Measurements from ENCODE around the gene UBA6. TPM values are rescaled to one million over a fixed set of nuclear protein-coding genes. Genes with fewer than 3 reads are reported as not detected.

The UBA6 gene
- polyA plus RNA-seq, 2 of the 4 experiments (the other 2 are of a cell fraction), result 33.9 to 84.6 TPM

GRCh38 chr4:67566335-67566734 is 134.6 kb downstream of the UBA6 start:
- FAIRE-seq (no peak), DNase-seq (ENCODE audit: low read depth in 1 of 2, low spot score in 1 of 2) (no peak), ATAC-seq (no peak)
- H3K4me3 ChIP-seq, result no peak overlapping the region
- H3K4me2 ChIP-seq, result no peak overlapping the region
- TF ChIP-seq ATOH8 (CRISPR knock-in tag; IDR thresholded peaks at IDR 0.05; ENCODE audit: low read depth), result no peak
- WGBS (ENCODE audit: missing lambda C conversion rate), result 71% methylated on average over 3 of the region's 3 CpGs
- POLR2A ChIA-PET, result no interaction called here
- no peak overlapping the region for H3K27ac ChIP-seq
- H3K9me3 ChIP-seq, result no peaks in the 10 kb centered on the region
- CTCF ChIA-PET, result no interaction called here
- no peaks in the 10 kb centered on the region for H3K4me1 ChIP-seq

GRCh38 chr4:67565284-67565683 is 135.7 kb downstream of the UBA6 start:
- CTCF ChIA-PET, result no interaction called here
- no peak overlapping the region for H3K4me2 ChIP-seq

More at GRCh38 chr4:67565284-67565683, 135.7 kb downstream of the UBA6 start:
- POLR2A ChIA-PET, result no interaction called here
- Histone ChIP-seq H3K27ac (no peak overlapping the region), H3K4me3 (no peak overlapping the region), H3K4me1 (no peaks in the 10 kb centered on the region), H3K9me3 (no peaks in the 10 kb centered on the region)
- FAIRE-seq, result no peak
- ATAC-seq, result no peak
- no peak for TF ChIP-seq HES2 (IDR thresholded peaks at IDR 0.05)
- no peak for TF ChIP-seq CEBPB (IDR thresholded peaks at IDR 0.05)
- TF ChIP-seq SREBF2 (IDR thresholded peaks at IDR 0.05), result no peak
- no peak for TF ChIP-seq MYC (IDR thresholded peaks at IDR 0.05; ENCODE audit: borderline replicate concordance, low read length)
- no peak for DNase-seq (ENCODE audit: low read depth in 1 of 2, low spot score in 1 of 2)

Small RNA genes lying within 50 kb of the gene (small RNA-seq; reads per million reads assigned to genes)
- gene AC096720.1, result 0 reads per million in 6 experiments
- 0 reads per million in 6 experiments for gene RF00091

Other genes with a start within 250 kb of the UBA6 start
- gene CENPC, start 155.7 kb downstream of the UBA6 start, polyA plus RNA-seq (2011; rRNA removed), result 6.2 and 9.0 TPM in 2 replicates
- gene CENPC, start 155.7 kb downstream of the UBA6 start, polyA plus RNA-seq (2017; fragmentation: RNase III; extraction: RNeasy Plus Mini Kit Qiagen cat#74134 plus additional on column Dnase treatment), result 5.6 to 6.5 TPM (median 5.8 TPM) in 3 replicates
- gene STAP1, start 142.4 kb downstream of the UBA6 start, polyA plus RNA-seq (2011; rRNA removed), result not detected in 2 replicates
- gene STAP1, start 142.4 kb downstream of the UBA6 start, polyA plus RNA-seq (2017; fragmentation: RNase III; extraction: RNeasy Plus Mini Kit Qiagen cat#74134 plus additional on column Dnase treatment), result not detected in 3 replicates
- not detected in 2 replicates for gene GNRHR, start 53.2 kb upstream of the UBA6 start, polyA plus RNA-seq (2011; rRNA removed)
- not detected in 3 replicates for gene GNRHR, start 53.2 kb upstream of the UBA6 start, polyA plus RNA-seq (2017; fragmentation: RNase III; extraction: RNeasy Plus Mini Kit Qiagen cat#74134 plus additional on column Dnase treatment)
- not detected in 2 replicates for gene TMPRSS11D, start 182.8 kb upstream of the UBA6 start, polyA plus RNA-seq (2011; rRNA removed)
- gene TMPRSS11D, start 182.8 kb upstream of the UBA6 start, polyA plus RNA-seq (2017; fragmentation: RNase III; extraction: RNeasy Plus Mini Kit Qiagen cat#74134 plus additional on column Dnase treatment), result not detected in 3 replicates